Liver (tissue), 9 donors: ENCODE results near the gene ACSS2. TPM values are rescaled to one million over a fixed set of nuclear protein-coding genes. Genes with fewer than 3 reads are reported as not detected.

Source experiments
- DNase-seq: peaks from one replicate; pipeline ENCODE4 v3.0.0-alpha.2; 2017; ENCODE audit warnings: low spot score
- H3K27ac ChIP-seq, 2 donors: one replicate each; pipeline ENCODE4 v1.7.0; 2013; ENCODE audit warnings: inconsistent platforms in 2 of 2, low read length in 2 of 2, control low read depth in 1 of 2, low read depth in 1 of 2, mild to moderate bottlenecking in 1 of 2
- H3K27me3 ChIP-seq, 4 donors: one replicate each; pipeline versions ENCODE4 v1.6.1 to v1.7.0; 2013; ENCODE audit warnings: low read length in 3 of 4, inconsistent platforms in 1 of 4, mild to moderate bottlenecking in 1 of 4, moderate library complexity in 1 of 4; ENCODE audit not compliant: control insufficient read depth in 4 of 4, insufficient read depth in 4 of 4
- H3K36me3 ChIP-seq, 4 donors: one replicate each; pipeline versions ENCODE4 v1.6.1 to v1.7.0; 2013; ENCODE audit warnings: low read length in 3 of 4, mild to moderate bottlenecking in 3 of 4, low read depth in 1 of 4, moderate library complexity in 1 of 4; ENCODE audit not compliant: control insufficient read depth in 4 of 4, insufficient read depth in 3 of 4
- H3K4me1 ChIP-seq, 4 donors: one replicate each; pipeline versions ENCODE4 v1.6.1 to v1.7.0; 2013; ENCODE audit warnings: low read length in 3 of 4, mild to moderate bottlenecking in 3 of 4, moderate library complexity in 1 of 4; ENCODE audit not compliant: control insufficient read depth in 4 of 4, insufficient read depth in 4 of 4
- H3K4me3 ChIP-seq, 3 donors: one replicate each; pipeline versions ENCODE4 v1.6.1 to v1.7.0; 2013; ENCODE audit warnings: low read length in 3 of 3, control low read depth in 1 of 3, low read depth in 1 of 3, mild to moderate bottlenecking in 1 of 3
- H3K9ac ChIP-seq, 2 donors: one replicate each; pipeline ENCODE4 v1.7.0; 2013; ENCODE audit warnings: low read length in 2 of 2, mild to moderate bottlenecking in 2 of 2, moderate library complexity in 2 of 2, control low read depth in 1 of 2, low read depth in 1 of 2
- H3K9me3 ChIP-seq, 4 donors: one replicate each; pipeline versions ENCODE4 v1.6.1 to v1.7.0; 2013; ENCODE audit warnings: low read length in 3 of 4; ENCODE audit not compliant: control insufficient read depth in 4 of 4
- EGR1 ChIP-seq, 2 donors: IDR thresholded peaks; 2 replicates each; pipeline ENCODE4 v1.6.1; 2016 to 2018; ENCODE audit warnings: antibody characterized with exemption in 2 of 2, low read depth in 2 of 2
- FOXA2 ChIP-seq: IDR thresholded peaks from 2 replicates; pipeline ENCODE4 v1.6.1; 2016; ENCODE audit warnings: antibody characterized with exemption
- GABPA ChIP-seq, 2 donors: IDR thresholded peaks in 1 of 2; conservative IDR thresholded peaks in 1 of 2; 2 replicates each; pipeline ENCODE4 v1.6.1; 2016; ENCODE audit warnings: antibody characterized with exemption in 2 of 2, mild to moderate bottlenecking in 1 of 2, moderate library complexity in 1 of 2
- HNF4A ChIP-seq, 2 donors: conservative IDR thresholded peaks; 2 replicates each; pipeline ENCODE4 v1.6.1; 2016; ENCODE audit warnings: antibody characterized with exemption in 2 of 2, mild to moderate bottlenecking in 2 of 2
- NR2F2 ChIP-seq: IDR thresholded peaks from 2 replicates; pipeline ENCODE4 v1.6.1; 2016; ENCODE audit warnings: antibody characterized with exemption
- RXRA ChIP-seq, 2 donors: IDR thresholded peaks; 2 replicates each; pipeline ENCODE4 v1.6.1; 2017 to 2018; ENCODE audit warnings: antibody characterized with exemption in 2 of 2, mild to moderate bottlenecking in 1 of 2
- TAF1 ChIP-seq: conservative IDR thresholded peaks from 2 replicates; pipeline ENCODE4 v1.6.1; 2016; ENCODE audit warnings: antibody characterized with exemption, mild to moderate bottlenecking
- ZBTB33 ChIP-seq: IDR thresholded peaks from 2 replicates; pipeline ENCODE4 v1.6.1; 2016; ENCODE audit warnings: antibody characterized with exemption
- WGBS: extraction: QIAGEN DNeasy Blood & Tissue Kit; methylation state at CpG from one replicate; pipeline ENCODE4 v1.1.7; 2013; 5-methylcytosine and 5-hydroxymethylcytosine counted together
- polyA plus RNA-seq, 2 donors: library from polyadenylated mRNA; stranded (reverse) in 1 of 2; unstranded in 1 of 2; fragments of 200-250 nt in 1 of 2; fragments of >200 nt in 1 of 2; fragmentation: Nextera tagmentation in 1 of 2; extraction: Ambion mirVana in 1 of 2; gene quantifications; one replicate each; pipeline versions ENCODE4 v1.2.1 to v1.2.3, GENCODE V29; 2013 to 2015
- total RNA-seq, 2 donors: library from RNA; depleted of rRNA; stranded (reverse); fragments of >200 nt; gene quantifications; one replicate each; pipeline ENCODE4 v1.2.3, GENCODE V29; 2014
- TF ChIP-seq, protein P1 (sequence below): IDR thresholded peaks from 2 replicates; pipeline ENCODE4 v1.6.1; 2016; ENCODE audit warnings: antibody characterized with exemption, mild to moderate bottlenecking
- donor health status: healthy.
- donor health status: healthy.
- donor health status: healthy.
- donor health status: healthy.
- donor health status: healthy.

Gene ACSS2
- total and polyA plus RNA-seq, 4 donors: 29.8 to 260 (median 80.0) TPM

DNA sequence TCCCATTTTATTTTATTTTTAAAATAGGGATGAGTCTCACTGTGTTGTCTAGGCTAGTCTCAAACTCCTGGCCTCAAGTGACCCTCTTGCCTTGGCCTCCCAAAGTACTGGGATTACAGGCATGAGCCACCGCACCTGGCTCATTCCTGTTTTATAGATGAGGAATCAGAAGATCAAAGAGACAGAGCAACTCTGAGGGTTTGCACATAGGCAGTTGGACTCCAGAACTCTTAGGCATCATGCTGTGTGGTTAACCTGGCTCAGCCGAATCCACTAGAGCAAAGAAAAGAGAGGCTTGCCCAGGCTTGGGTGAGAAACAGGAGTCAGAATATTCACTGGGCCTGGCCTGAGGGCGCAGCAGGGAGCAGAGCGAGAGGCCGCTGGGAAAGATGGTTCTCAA is 88.6 kb downstream of the ACSS2 start:
- Histone ChIP-seq H3K27ac (no peak overlapping the region), H3K4me3 (no peak overlapping the region), H3K4me1 (no peaks in the 10 kb centered on the region), H3K36me3 (no peaks in the 10 kb centered on the region), H3K9ac (no peak overlapping the region), H3K27me3 (no peaks in the 10 kb centered on the region), H3K9me3 (no peaks in the 10 kb centered on the region)
- WGBS: 96% methylated on average over 5 of the region's 5 CpGs
- TF ChIP-seq GABPA (IDR thresholded peaks at IDR 0.05 in 1 of 2, conservative IDR thresholded peaks at IDR 0.05 in 1 of 2) (no peak), EGR1 (IDR thresholded peaks at IDR 0.05; ENCODE audit: low read depth in 2 of 2) (no peak), FOXA2 (no peak)
- TF ChIP-seq, protein P1, sequence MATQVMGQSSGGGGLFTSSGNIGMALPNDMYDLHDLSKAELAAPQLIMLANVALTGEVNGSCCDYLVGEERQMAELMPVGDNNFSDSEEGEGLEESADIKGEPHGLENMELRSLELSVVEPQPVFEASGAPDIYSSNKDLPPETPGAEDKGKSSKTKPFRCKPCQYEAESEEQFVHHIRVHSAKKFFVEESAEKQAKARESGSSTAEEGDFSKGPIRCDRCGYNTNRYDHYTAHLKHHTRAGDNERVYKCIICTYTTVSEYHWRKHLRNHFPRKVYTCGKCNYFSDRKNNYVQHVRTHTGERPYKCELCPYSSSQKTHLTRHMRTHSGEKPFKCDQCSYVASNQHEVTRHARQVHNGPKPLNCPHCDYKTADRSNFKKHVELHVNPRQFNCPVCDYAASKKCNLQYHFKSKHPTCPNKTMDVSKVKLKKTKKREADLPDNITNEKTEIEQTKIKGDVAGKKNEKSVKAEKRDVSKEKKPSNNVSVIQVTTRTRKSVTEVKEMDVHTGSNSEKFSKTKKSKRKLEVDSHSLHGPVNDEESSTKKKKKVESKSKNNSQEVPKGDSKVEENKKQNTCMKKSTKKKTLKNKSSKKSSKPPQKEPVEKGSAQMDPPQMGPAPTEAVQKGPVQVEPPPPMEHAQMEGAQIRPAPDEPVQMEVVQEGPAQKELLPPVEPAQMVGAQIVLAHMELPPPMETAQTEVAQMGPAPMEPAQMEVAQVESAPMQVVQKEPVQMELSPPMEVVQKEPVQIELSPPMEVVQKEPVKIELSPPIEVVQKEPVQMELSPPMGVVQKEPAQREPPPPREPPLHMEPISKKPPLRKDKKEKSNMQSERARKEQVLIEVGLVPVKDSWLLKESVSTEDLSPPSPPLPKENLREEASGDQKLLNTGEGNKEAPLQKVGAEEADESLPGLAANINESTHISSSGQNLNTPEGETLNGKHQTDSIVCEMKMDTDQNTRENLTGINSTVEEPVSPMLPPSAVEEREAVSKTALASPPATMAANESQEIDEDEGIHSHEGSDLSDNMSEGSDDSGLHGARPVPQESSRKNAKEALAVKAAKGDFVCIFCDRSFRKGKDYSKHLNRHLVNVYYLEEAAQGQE: no peak
- DNase-seq: no peak

GRCh38 chr20:34967421-34967820 is 91.0 kb downstream of the ACSS2 start:
- H3K4me3 ChIP-seq: no peak overlapping the region
- 90% methylated on average over 5 of the region's 5 CpGs for WGBS
- no peaks in the 10 kb centered on the region for H3K9me3 ChIP-seq
- H3K27ac ChIP-seq: no peak overlapping the region
- H3K27me3 ChIP-seq: no peaks in the 10 kb centered on the region
- DNase-seq: no peak
- no peak overlapping the region for H3K9ac ChIP-seq
- TF ChIP-seq TAF1 (no peak), RXRA (IDR thresholded peaks at IDR 0.05) (no peak), ZBTB33 (no peak), GABPA (IDR thresholded peaks at IDR 0.05 in 1 of 2, conservative IDR thresholded peaks at IDR 0.05 in 1 of 2) (no peak), HNF4A (conservative IDR thresholded peaks at IDR 0.05) (no peak), NR2F2 (no peak)
- TF ChIP-seq, protein P1: no peak
- H3K36me3 ChIP-seq: no peaks in the 10 kb centered on the region
- H3K4me1 ChIP-seq: no peaks in the 10 kb centered on the region
